Mesendoderm (in vitro differentiated cells): Measurements from ENCODE around the gene RNF31.
A peak's percentile ranks its signal among the peaks of the same experiment; 100 is the strongest.

Source experiments
- DNase-seq: peaks from one replicate; pipeline ENCODE4 v3.0.0; 2013
- H2AK5ac ChIP-seq: 2 replicates; pipeline ENCODE4 v1.6.1; 2013; ENCODE audit warnings: low read length, inconsistent platforms
- H2BK120ac ChIP-seq: 2 replicates; pipeline ENCODE4 v1.6.1; 2013; ENCODE audit warnings: low read depth, mild to moderate bottlenecking, low read length, moderate library complexity, mixed read lengths
- H2BK15ac ChIP-seq: replicated peaks from 2 replicates; pipeline ENCODE4 v1.6.1; 2013; ENCODE audit warnings: low read depth, mild to moderate bottlenecking, moderate library complexity
- H2BK5ac ChIP-seq: 2 replicates; pipeline ENCODE4 v1.6.1; 2013; ENCODE audit warnings: low read length, inconsistent platforms
- H3K18ac ChIP-seq: 2 replicates; pipeline ENCODE4 v1.6.1; 2013; ENCODE audit warnings: mild to moderate bottlenecking, low read length, mixed read lengths
- H3K23ac ChIP-seq: one replicate; pipeline ENCODE4 v1.6.1; 2013; ENCODE audit warnings: low read length
- H3K27ac ChIP-seq: 2 replicates; pipeline ENCODE4 v1.5.1; 2013; ENCODE audit warnings: low read depth, mild to moderate bottlenecking, inconsistent platforms, low read length, moderate library complexity
- H3K27me3 ChIP-seq: 2 replicates; pipeline ENCODE4 v1.6.1; 2013; ENCODE audit warnings: low read length, control low read depth, mild to moderate bottlenecking, inconsistent platforms; ENCODE audit not compliant: insufficient read depth, poor library complexity
- H3K36me3 ChIP-seq: 2 replicates; pipeline ENCODE4 v1.6.1; 2013; ENCODE audit warnings: low read length, inconsistent platforms; ENCODE audit not compliant: control insufficient read depth, insufficient read depth
- H3K4ac ChIP-seq: one replicate; pipeline ENCODE4 v1.6.1; 2013; ENCODE audit warnings: low read depth, mild to moderate bottlenecking, low read length, moderate library complexity
- H3K4me1 ChIP-seq: 2 replicates; pipeline ENCODE4 v1.6.1; 2013; ENCODE audit warnings: low read depth, low read length, inconsistent platforms; ENCODE audit not compliant: control insufficient read depth
- H3K4me2 ChIP-seq: 2 replicates; pipeline ENCODE4 v1.6.1; 2013; ENCODE audit warnings: low read length
- H3K4me3 ChIP-seq: 2 replicates; pipeline ENCODE4 v1.5.1; 2013; ENCODE audit warnings: mild to moderate bottlenecking, low read length
- H3K56ac ChIP-seq: one replicate; pipeline ENCODE4 v1.6.1; 2013; ENCODE audit warnings: low read length
- H3K79me1 ChIP-seq: 2 replicates; pipeline ENCODE4 v1.6.1; 2013; ENCODE audit warnings: low read length, inconsistent platforms
- H3K79me2 ChIP-seq: 2 replicates; pipeline ENCODE4 v1.6.1; 2013; ENCODE audit warnings: mild to moderate bottlenecking, low read length; ENCODE audit not compliant: control insufficient read depth, insufficient read depth
- H3K9ac ChIP-seq: 2 replicates; pipeline ENCODE4 v1.6.1; 2013; ENCODE audit warnings: low read length, inconsistent platforms
- H4K5ac ChIP-seq: one replicate; pipeline ENCODE4 v1.6.1; 2013; ENCODE audit warnings: low read length
- H4K8ac ChIP-seq: one replicate; pipeline ENCODE4 v1.6.1; 2013; ENCODE audit warnings: low read depth, mild to moderate bottlenecking, control low read depth, low read length, moderate library complexity
- WGBS: extraction: QIAGEN DNeasy Blood & Tissue Kit; methylation state at CpG from one replicate; pipeline ENCODE4 v1.1.7; 2013; ENCODE audit warnings: low lambda C conversion rate, missing lambda C conversion rate; ENCODE audit not compliant: insufficient coverage; ENCODE audit errors: extremely low coverage; 5-methylcytosine and 5-hydroxymethylcytosine counted together

The RNF31 gene

GRCh38 chr14:24144451-24144850 lies 2.8 kb upstream of the RNF31 start:
- H3K27ac ChIP-seq = no peak overlapping the region
- H3K4me1 ChIP-seq = peaks cover 10% of the 10 kb centered on the region
- H4K5ac ChIP-seq = no peak overlapping the region
- H3K4ac ChIP-seq = no peak overlapping the region
- no peak overlapping the region for H2BK5ac ChIP-seq
- no peak overlapping the region for H3K9ac ChIP-seq
- H3K4me2 ChIP-seq = no peak overlapping the region
- WGBS = no CpG with 5 or more reads among the region's 1 CpG
- no peak overlapping the region for H3K23ac ChIP-seq
- no peak overlapping the region for H4K8ac ChIP-seq
- peaks cover 3% of the 10 kb centered on the region for H3K36me3 ChIP-seq
- no peak overlapping the region for H3K18ac ChIP-seq
- H2BK120ac ChIP-seq = no peak overlapping the region
- peaks cover 21% of the 10 kb centered on the region for H3K79me1 ChIP-seq
- H2BK15ac ChIP-seq = no peak overlapping the region
- H2AK5ac ChIP-seq = no peak overlapping the region
- no peak for DNase-seq
- peaks cover 23% of the 10 kb centered on the region for H3K79me2 ChIP-seq
- H3K4me3 ChIP-seq = no peak overlapping the region
- no peak overlapping the region for H3K56ac ChIP-seq
- H3K27me3 ChIP-seq = no peaks in the 10 kb centered on the region

GRCh38 chr14:24145219-24145618 lies 2.1 kb upstream of the RNF31 start:
- Histone ChIP-seq H3K79me1 (peaks cover 22% of the 10 kb centered on the region), H3K4me3 (no peak overlapping the region), H2AK5ac (no peak overlapping the region), H3K4ac (no peak overlapping the region), H2BK15ac (no peak overlapping the region), H3K4me2 (no peak overlapping the region), H3K9ac (peak overlapping the region; percentile 92), H3K4me1 (peaks cover 8% of the 10 kb centered on the region), H2BK120ac (no peak overlapping the region), H4K8ac (no peak overlapping the region), H2BK5ac (no peak overlapping the region), H3K36me3 (peaks cover 1% of the 10 kb centered on the region), H3K18ac (no peak overlapping the region), H3K56ac (peak overlapping the region; percentile 40), H3K23ac (no peak overlapping the region), H4K5ac (no peak overlapping the region), H3K27me3 (no peaks in the 10 kb centered on the region), H3K79me2 (peaks cover 19% of the 10 kb centered on the region), H3K27ac (no peak overlapping the region)
- DNase-seq = no peak
- WGBS = no CpG with 5 or more reads among the region's 2 CpGs

GRCh38 chr14:24145690-24146452 lies 1.4 kb upstream of the RNF31 start:
- Histone ChIP-seq H3K27ac (no peak overlapping the region), H4K8ac (no peak overlapping the region), H3K9ac (peak overlapping the region; percentile 92), H3K4me1 (peaks cover 8% of the 10 kb centered on the region), H3K4me3 (peak overlapping the region; percentile 64), H3K27me3 (no peaks in the 10 kb centered on the region), H3K18ac (no peak overlapping the region), H3K23ac (no peak overlapping the region), H2BK120ac (no peak overlapping the region), H3K36me3 (peaks cover 3% of the 10 kb centered on the region), H3K79me1 (peaks cover 22% of the 10 kb centered on the region), H4K5ac (no peak overlapping the region), H3K79me2 (peaks cover 16% of the 10 kb centered on the region), H3K4me2 (peak overlapping the region; percentile 98), H2BK5ac (peak overlapping the region; percentile 47), H2BK15ac (no peak overlapping the region), H3K56ac (peak overlapping the region; percentile 96), H2AK5ac (no peak overlapping the region), H3K4ac (no peak overlapping the region)
- DNase-seq = no peak
- WGBS = no CpG with 5 or more reads among the region's 9 CpGs

GRCh38 chr14:24146453-24146977 lies 783 bp upstream of the RNF31 start, which contains the start of gene PSME2:
TSS of gene PSME2 (minus strand) at chr14:24146610. CDS start at chr14:24146581, 29 bp downstream.
- H3K36me3 ChIP-seq = peaks cover 8% of the 10 kb centered on the region
- peak within 1 kb of the TSS; percentile 96 for H3K4me3 ChIP-seq
- peaks cover 16% of the 10 kb centered on the region for H3K79me2 ChIP-seq
- peak within 1 kb of the TSS; percentile 98 for H3K4me2 ChIP-seq
- H3K4me1 ChIP-seq = peaks cover 8% of the 10 kb centered on the region
- H2BK120ac ChIP-seq = no peak within 1 kb of the TSS
- H3K27me3 ChIP-seq = no peaks in the 10 kb centered on the region
- H3K79me1 ChIP-seq = peaks cover 20% of the 10 kb centered on the region
- peak; percentile 99 for DNase-seq
- H3K56ac ChIP-seq = peak within 1 kb of the TSS; percentile 98
- H3K4ac ChIP-seq = no peak within 1 kb of the TSS
- peak within 1 kb of the TSS; percentile 98 for H3K9ac ChIP-seq
- no peak within 1 kb of the TSS for H3K23ac ChIP-seq
- H2BK15ac ChIP-seq = no peak within 1 kb of the TSS
- peak within 1 kb of the TSS; percentile 80 for H2BK5ac ChIP-seq
- H3K27ac ChIP-seq = peak within 1 kb of the TSS; percentile 82
- no CpG with 5 or more reads among the region's 25 CpGs for WGBS
- no peak within 1 kb of the TSS for H4K8ac ChIP-seq
- no peak within 1 kb of the TSS for H4K5ac ChIP-seq
- H3K18ac ChIP-seq = peak within 1 kb of the TSS; percentile 43
- no peak within 1 kb of the TSS for H2AK5ac ChIP-seq

- Histone ChIP-seq H4K5ac (no peak overlapping the region), H3K23ac (peak overlapping the region; percentile 66), H3K18ac (peak overlapping the region; percentile 43), H2AK5ac (peak overlapping the region; percentile 38), H3K4me1 (peaks cover 8% of the 10 kb centered on the region), H3K27ac (peak overlapping the region; percentile 46), H3K56ac (peak overlapping the region; percentile 92), H3K79me1 (peaks cover 20% of the 10 kb centered on the region), H3K4me3 (peak overlapping the region; percentile 78), H2BK15ac (no peak overlapping the region), H3K36me3 (peaks cover 12% of the 10 kb centered on the region), H3K4me2 (peak overlapping the region; percentile 98), H3K79me2 (peaks cover 16% of the 10 kb centered on the region), H3K4ac (no peak overlapping the region), H3K9ac (peak overlapping the region; percentile 98), H2BK120ac (no peak overlapping the region), H3K27me3 (no peaks in the 10 kb centered on the region), H4K8ac (no peak overlapping the region), H2BK5ac (no peak overlapping the region)
- WGBS = no CpG with 5 or more reads among the region's 29 CpGs
- peak; percentile 29 for DNase-seq
These were observed 597 bp downstream of the RNF31 start for GRCh38 chr14:24147761-24148428.
